WTC11 (cell line): ENCODE measurements around the gene NAA40. TPM values are rescaled to one million over a fixed set of nuclear protein-coding genes. Genes with fewer than 3 reads are reported as not detected.
A peak's percentile ranks its signal among the peaks of the same experiment; 100 is the strongest.

Experiments used
- ATAC-seq: fragments of 200-7000 bp; cut with Tn5 transposase; 2 replicates; pipeline ENCODE4 v1.10.0; 2021; ENCODE audit warnings: mild to moderate bottlenecking, moderate library complexity
- CTCF ChIA-PET: fragments of 300-600 bp; sonication (Branson Sonifier 250); formaldehyde crosslinking; loops from one replicate; lab custom pipeline; 2021; ENCODE audit warnings: antibody characterized with exemption; lab: Charles Lee
- POLR2A ChIA-PET: fragments of 350-600 bp; sonication (Branson Sonifier 250); formaldehyde crosslinking; loops from one replicate; lab custom pipeline; 2021; ENCODE audit warnings: antibody characterized with exemption; lab: Charles Lee
- DNase-seq: peaks from one replicate; pipeline ENCODE4 v3.0.0; 2021; ENCODE audit warnings: low spot score
- H3K27ac Mint-ChIP-seq: 2 replicates; pipeline ENCODE4 v1.8.0; 2021; ENCODE audit warnings: mixed read lengths
- H3K27me3 Mint-ChIP-seq: 2 replicates; pipeline ENCODE4 v1.8.0; 2021; ENCODE audit warnings: low read depth, mild to moderate bottlenecking, moderate library complexity, mixed read lengths
- H3K36me3 Mint-ChIP-seq: 2 replicates; pipeline ENCODE4 v1.8.0; 2021; ENCODE audit warnings: mixed read lengths
- H3K4me1 Mint-ChIP-seq: 2 replicates; pipeline ENCODE4 v1.8.0; 2022; ENCODE audit warnings: mixed read lengths
- H3K4me3 Mint-ChIP-seq: 2 replicates; pipeline ENCODE4 v1.8.0; 2021; ENCODE audit warnings: mild to moderate bottlenecking, moderate library complexity, mixed read lengths
- H3K9me3 Mint-ChIP-seq: 2 replicates; pipeline ENCODE4 v1.8.0; 2021; ENCODE audit warnings: mixed read lengths
- CREB1 ChIP-seq: sonication (generic); formaldehyde crosslinking; IDR thresholded peaks from 2 replicates; pipeline ENCODE4 v1.8.0; 2023; ENCODE audit warnings: mild to moderate bottlenecking, missing genetic modification reagents
- FOXP1 ChIP-seq: sonication (generic); formaldehyde crosslinking; IDR thresholded peaks from 2 replicates; pipeline ENCODE4 v1.8.0; 2022; ENCODE audit warnings: missing genetic modification reagents, mild to moderate bottlenecking, moderate library complexity, borderline replicate concordance
- PRRX2 ChIP-seq: fragments of 250-450 bp; sonication (Bioruptor Pico); IDR thresholded peaks from 2 replicates; pipeline ENCODE4 v1.8.0; 2021; ENCODE audit warnings: mild to moderate bottlenecking
- SMAD3 ChIP-seq: sonication (generic); formaldehyde crosslinking; IDR thresholded peaks from 2 replicates; pipeline ENCODE4 v1.8.0; 2022; ENCODE audit warnings: missing genetic modification reagents, mild to moderate bottlenecking, borderline replicate concordance
- SP1 ChIP-seq: sonication (generic); formaldehyde crosslinking; conservative IDR thresholded peaks from 2 replicates; pipeline ENCODE4 v1.8.1; 2022; ENCODE audit warnings: missing genetic modification reagents
- total RNA-seq: library from RNA; stranded (reverse); gene quantifications from 3 replicates; pipeline ENCODE4 v1.2.3, GENCODE V29; 2021
- TF ChIP-seq, protein P1 (sequence below): sonication (generic); formaldehyde crosslinking; IDR thresholded peaks from 2 replicates; pipeline ENCODE4 v1.8.0; 2022; ENCODE audit warnings: missing genetic modification reagents
- TF ChIP-seq, protein P2 (sequence below): fragments of 250-450 bp; sonication (Bioruptor Pico); IDR thresholded peaks from 2 replicates; pipeline ENCODE4 v1.9.0; 2021; ENCODE audit warnings: moderate library complexity, mild to moderate bottlenecking, inconsistent platforms, borderline replicate concordance
- TF ChIP-seq, protein P3 (sequence below): sonication (generic); formaldehyde crosslinking; IDR thresholded peaks from 2 replicates; pipeline ENCODE4 v1.8.0; 2023; ENCODE audit warnings: missing genetic modification reagents
- TF ChIP-seq, protein P4 (sequence below): sonication (generic); formaldehyde crosslinking; IDR thresholded peaks from 2 replicates; pipeline ENCODE4 v1.8.0; 2022; ENCODE audit warnings: mild to moderate bottlenecking, missing genetic modification reagents
- TF ChIP-seq, protein P5 (sequence below): sonication (generic); formaldehyde crosslinking; IDR thresholded peaks from 2 replicates; pipeline ENCODE4 v1.8.1; 2023; ENCODE audit warnings: mild to moderate bottlenecking, missing genetic modification reagents
- TF ChIP-seq, protein P6 (sequence below): fragments of 250-450 bp; sonication (Bioruptor Pico); IDR thresholded peaks from 2 replicates; pipeline ENCODE4 v1.8.0; 2021; ENCODE audit warnings: mild to moderate bottlenecking
- TF ChIP-seq, protein P7 (sequence below): fragments of 250-450 bp; sonication (Bioruptor Pico); IDR thresholded peaks from 2 replicates; pipeline ENCODE4 v2.1.2; 2022; ENCODE audit warnings: mild to moderate bottlenecking, moderate library complexity

Gene NAA40
- total RNA-seq, 1 experiment from 2014 or later, result 31.8 TPM

DNA sequence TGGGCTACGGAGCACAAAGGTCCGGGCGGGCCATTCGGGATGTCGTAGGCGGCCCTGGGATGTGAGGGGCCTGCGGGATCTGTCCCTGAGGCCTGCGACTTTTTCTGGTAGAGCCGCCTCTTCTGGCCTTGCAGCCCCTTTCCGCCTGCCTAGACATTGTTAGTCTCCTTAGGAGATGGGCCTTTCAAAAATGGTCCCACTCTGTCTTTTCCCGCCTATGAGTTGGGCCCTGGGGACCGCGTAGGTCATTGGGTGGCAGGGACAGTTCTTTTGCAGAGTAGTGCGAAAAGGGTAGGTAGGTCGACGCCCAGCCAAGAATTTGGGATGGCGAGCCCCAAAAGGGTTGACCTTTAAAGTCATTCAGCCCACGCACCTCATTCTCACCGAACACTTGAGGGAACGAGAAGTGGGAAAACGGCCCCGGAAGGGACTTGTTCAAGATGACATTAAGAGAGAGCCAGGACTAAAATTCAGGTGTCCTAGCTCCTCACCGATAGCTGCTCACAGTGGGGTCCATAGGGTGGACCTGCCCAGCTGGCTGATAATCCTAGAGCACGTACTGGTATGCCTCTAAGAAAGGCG, 48.2 kb downstream of the NAA40 start:
- H3K27me3 Mint-ChIP-seq, result no peaks in the 10 kb centered on the region
- peaks cover 25% of the 10 kb centered on the region for H3K36me3 Mint-ChIP-seq
- H3K9me3 Mint-ChIP-seq, result no peaks in the 10 kb centered on the region
- ATAC-seq (no peak), DNase-seq (no peak)
- TF ChIP-seq, protein P1, sequence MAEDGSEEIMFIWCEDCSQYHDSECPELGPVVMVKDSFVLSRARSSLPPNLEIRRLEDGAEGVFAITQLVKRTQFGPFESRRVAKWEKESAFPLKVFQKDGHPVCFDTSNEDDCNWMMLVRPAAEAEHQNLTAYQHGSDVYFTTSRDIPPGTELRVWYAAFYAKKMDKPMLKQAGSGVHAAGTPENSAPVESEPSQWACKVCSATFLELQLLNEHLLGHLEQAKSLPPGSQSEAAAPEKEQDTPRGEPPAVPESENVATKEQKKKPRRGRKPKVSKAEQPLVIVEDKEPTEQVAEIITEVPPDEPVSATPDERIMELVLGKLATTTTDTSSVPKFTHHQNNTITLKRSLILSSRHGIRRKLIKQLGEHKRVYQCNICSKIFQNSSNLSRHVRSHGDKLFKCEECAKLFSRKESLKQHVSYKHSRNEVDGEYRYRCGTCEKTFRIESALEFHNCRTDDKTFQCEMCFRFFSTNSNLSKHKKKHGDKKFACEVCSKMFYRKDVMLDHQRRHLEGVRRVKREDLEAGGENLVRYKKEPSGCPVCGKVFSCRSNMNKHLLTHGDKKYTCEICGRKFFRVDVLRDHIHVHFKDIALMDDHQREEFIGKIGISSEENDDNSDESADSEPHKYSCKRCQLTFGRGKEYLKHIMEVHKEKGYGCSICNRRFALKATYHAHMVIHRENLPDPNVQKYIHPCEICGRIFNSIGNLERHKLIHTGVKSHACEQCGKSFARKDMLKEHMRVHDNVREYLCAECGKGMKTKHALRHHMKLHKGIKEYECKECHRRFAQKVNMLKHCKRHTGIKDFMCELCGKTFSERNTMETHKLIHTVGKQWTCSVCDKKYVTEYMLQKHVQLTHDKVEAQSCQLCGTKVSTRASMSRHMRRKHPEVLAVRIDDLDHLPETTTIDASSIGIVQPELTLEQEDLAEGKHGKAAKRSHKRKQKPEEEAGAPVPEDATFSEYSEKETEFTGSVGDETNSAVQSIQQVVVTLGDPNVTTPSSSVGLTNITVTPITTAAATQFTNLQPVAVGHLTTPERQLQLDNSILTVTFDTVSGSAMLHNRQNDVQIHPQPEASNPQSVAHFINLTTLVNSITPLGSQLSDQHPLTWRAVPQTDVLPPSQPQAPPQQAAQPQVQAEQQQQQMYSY (CRISPR knock-in tag), result 0 out of 2 replicates have a peak, but pooled peaks have one; percentile 13
- TF ChIP-seq, protein P2, sequence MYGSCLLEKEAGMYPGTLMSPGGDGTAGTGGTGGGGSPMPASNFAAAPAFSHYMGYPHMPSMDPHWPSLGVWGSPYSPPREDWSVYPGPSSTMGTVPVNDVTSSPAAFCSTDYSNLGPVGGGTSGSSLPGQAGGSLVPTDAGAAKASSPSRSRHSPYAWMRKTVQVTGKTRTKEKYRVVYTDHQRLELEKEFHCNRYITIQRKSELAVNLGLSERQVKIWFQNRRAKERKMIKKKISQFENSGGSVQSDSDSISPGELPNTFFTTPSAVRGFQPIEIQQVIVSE (CRISPR knock-in tag), result no peak
- TF ChIP-seq, protein P3, sequence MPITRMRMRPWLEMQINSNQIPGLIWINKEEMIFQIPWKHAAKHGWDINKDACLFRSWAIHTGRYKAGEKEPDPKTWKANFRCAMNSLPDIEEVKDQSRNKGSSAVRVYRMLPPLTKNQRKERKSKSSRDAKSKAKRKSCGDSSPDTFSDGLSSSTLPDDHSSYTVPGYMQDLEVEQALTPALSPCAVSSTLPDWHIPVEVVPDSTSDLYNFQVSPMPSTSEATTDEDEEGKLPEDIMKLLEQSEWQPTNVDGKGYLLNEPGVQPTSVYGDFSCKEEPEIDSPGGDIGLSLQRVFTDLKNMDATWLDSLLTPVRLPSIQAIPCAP (CRISPR knock-in tag), result 0 out of 2 replicates have a peak, but pooled peaks have one; percentile 0
- TF ChIP-seq, protein P4, sequence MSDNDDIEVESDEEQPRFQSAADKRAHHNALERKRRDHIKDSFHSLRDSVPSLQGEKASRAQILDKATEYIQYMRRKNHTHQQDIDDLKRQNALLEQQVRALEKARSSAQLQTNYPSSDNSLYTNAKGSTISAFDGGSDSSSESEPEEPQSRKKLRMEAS, result peak; percentile 58
- peak overlapping the region; percentile 76 for H3K4me3 Mint-ChIP-seq
- 0 out of 2 replicates have a peak overlapping the region, but pooled peaks have one; percentile 23 for H3K27ac Mint-ChIP-seq
- peaks cover 21% of the 10 kb centered on the region for H3K4me1 Mint-ChIP-seq
- POLR2A ChIA-PET, result interaction anchor here (0.5 kb wide), 1 partner anchor 386 kb away, joined by 3 read pairs; no protein-coding TSS in a partner anchor
- CTCF ChIA-PET, result interaction anchor here (1.3 to 1.5 kb wide), 3 partner anchors 12 to 15 kb away, joined by 3 to 5 read pairs (median 4); no protein-coding TSS in a partner anchor

DNA sequence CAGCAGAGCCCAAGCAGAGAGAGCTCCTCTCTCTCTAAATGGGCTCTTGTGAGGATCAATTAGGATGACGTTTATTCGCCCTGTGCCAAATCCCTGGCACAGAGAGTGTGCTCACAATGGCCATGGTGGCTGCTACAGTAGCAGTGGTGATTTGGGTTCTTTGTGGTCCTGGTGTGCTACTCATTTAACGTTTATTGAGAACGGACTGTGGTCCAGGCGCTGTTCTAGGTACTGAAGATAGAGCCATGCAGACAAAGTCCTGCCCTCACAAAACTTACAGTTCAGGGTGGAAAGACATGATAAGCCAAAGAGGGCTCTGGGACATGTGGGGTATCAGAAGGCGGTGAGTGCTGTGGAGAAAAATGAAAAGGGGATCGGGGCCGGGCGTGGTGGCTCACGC, 52.8 kb downstream of the NAA40 start:
- H3K27me3 Mint-ChIP-seq, result no peaks in the 10 kb centered on the region
- no peak for TF ChIP-seq FOXP1 (CRISPR knock-in tag)
- TF ChIP-seq CREB1 (CRISPR knock-in tag), result no peak
- TF ChIP-seq, protein P5, sequence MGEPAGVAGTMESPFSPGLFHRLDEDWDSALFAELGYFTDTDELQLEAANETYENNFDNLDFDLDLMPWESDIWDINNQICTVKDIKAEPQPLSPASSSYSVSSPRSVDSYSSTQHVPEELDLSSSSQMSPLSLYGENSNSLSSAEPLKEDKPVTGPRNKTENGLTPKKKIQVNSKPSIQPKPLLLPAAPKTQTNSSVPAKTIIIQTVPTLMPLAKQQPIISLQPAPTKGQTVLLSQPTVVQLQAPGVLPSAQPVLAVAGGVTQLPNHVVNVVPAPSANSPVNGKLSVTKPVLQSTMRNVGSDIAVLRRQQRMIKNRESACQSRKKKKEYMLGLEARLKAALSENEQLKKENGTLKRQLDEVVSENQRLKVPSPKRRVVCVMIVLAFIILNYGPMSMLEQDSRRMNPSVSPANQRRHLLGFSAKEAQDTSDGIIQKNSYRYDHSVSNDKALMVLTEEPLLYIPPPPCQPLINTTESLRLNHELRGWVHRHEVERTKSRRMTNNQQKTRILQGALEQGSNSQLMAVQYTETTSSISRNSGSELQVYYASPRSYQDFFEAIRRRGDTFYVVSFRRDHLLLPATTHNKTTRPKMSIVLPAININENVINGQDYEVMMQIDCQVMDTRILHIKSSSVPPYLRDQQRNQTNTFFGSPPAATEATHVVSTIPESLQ (CRISPR knock-in tag), result no peak
- TF ChIP-seq SMAD3 (CRISPR knock-in tag), result no peak
- no peak for TF ChIP-seq PRRX2
- TF ChIP-seq, protein P6, sequence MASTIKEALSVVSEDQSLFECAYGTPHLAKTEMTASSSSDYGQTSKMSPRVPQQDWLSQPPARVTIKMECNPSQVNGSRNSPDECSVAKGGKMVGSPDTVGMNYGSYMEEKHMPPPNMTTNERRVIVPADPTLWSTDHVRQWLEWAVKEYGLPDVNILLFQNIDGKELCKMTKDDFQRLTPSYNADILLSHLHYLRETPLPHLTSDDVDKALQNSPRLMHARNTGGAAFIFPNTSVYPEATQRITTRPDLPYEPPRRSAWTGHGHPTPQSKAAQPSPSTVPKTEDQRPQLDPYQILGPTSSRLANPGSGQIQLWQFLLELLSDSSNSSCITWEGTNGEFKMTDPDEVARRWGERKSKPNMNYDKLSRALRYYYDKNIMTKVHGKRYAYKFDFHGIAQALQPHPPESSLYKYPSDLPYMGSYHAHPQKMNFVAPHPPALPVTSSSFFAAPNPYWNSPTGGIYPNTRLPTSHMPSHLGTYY (CRISPR knock-in tag), result no peak
- no peak for TF ChIP-seq SP1 (CRISPR knock-in tag)
- TF ChIP-seq, protein P7, sequence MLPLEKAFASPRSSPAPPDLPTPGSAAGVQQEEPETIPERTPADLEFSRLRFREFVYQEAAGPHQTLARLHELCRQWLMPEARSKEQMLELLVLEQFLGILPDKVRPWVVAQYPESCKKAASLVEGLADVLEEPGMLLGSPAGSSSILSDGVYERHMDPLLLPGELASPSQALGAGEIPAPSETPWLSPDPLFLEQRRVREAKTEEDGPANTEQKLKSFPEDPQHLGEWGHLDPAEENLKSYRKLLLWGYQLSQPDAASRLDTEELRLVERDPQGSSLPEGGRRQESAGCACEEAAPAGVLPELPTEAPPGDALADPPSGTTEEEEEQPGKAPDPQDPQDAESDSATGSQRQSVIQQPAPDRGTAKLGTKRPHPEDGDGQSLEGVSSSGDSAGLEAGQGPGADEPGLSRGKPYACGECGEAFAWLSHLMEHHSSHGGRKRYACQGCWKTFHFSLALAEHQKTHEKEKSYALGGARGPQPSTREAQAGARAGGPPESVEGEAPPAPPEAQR (CRISPR knock-in tag), result no peak
- POLR2A ChIA-PET, result interaction anchor here (0.5 to 1.2 kb wide), 2 partner anchors 13 to 168 kb away, joined by 4 to 5 read pairs; no protein-coding TSS in a partner anchor
- CTCF ChIA-PET, result interaction anchor here (1.4 kb wide), 1 partner anchor 161 kb away, joined by 8 read pairs; no protein-coding TSS in a partner anchor
- DNase-seq (no peak), ATAC-seq (no peak)
- H3K27ac Mint-ChIP-seq, result 0 out of 2 replicates have a peak overlapping the region, but pooled peaks have one; percentile 9
- H3K36me3 Mint-ChIP-seq, result peaks cover 45% of the 10 kb centered on the region
- H3K9me3 Mint-ChIP-seq, result no peaks in the 10 kb centered on the region
- H3K4me1 Mint-ChIP-seq, result peaks cover 13% of the 10 kb centered on the region
- no peak overlapping the region for H3K4me3 Mint-ChIP-seq
